ENCODE data around the gene CD9.
A peak's percentile ranks its signal among the peaks of the same experiment; 100 is the strongest.

Gene CD9

DNA sequence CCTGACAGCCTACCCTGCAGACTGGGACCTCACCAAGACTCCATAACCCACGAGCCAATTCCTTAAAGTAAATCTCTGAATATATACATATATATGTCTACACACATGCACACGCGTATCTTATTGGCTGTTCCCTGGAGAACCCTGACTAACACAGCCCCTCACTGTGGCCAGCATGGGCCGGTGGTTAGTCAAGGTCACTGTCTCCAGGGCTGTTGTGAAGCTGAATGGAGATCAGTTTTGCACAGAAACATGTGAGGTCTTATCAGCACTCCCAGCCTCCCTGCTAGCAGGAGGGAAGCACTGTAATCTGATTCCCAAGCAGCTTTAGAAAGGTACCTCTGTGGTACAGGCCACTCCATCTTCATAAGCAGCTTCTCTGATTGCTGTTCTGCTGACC, 63.7 kb downstream of the CD9 start:
- no peak for TF ChIP-seq ARNTL (CRISPR knock-in tag; IDR thresholded peaks at IDR 0.05; ENCODE audit: borderline replicate concordance, low read depth)
- no peak for TF ChIP-seq ZFP3 (CRISPR knock-in tag; IDR thresholded peaks at IDR 0.05)
- no peak for TF ChIP-seq BACH2 (CRISPR knock-in tag; IDR thresholded peaks at IDR 0.05; ENCODE audit: borderline replicate concordance)
- no peak for TF ChIP-seq ESRRG (CRISPR knock-in tag; IDR thresholded peaks at IDR 0.05)
- TF ChIP-seq ZC3H10 (CRISPR knock-in tag; IDR thresholded peaks at IDR 0.05), result no peak
- TF ChIP-seq, protein P1, sequence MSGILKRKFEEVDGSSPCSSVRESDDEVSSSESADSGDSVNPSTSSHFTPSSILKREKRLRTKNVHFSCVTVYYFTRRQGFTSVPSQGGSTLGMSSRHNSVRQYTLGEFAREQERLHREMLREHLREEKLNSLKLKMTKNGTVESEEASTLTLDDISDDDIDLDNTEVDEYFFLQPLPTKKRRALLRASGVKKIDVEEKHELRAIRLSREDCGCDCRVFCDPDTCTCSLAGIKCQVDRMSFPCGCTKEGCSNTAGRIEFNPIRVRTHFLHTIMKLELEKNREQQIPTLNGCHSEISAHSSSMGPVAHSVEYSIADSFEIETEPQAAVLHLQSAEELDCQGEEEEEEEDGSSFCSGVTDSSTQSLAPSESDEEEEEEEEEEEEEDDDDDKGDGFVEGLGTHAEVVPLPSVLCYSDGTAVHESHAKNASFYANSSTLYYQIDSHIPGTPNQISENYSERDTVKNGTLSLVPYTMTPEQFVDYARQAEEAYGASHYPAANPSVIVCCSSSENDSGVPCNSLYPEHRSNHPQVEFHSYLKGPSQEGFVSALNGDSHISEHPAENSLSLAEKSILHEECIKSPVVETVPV (CRISPR knock-in tag; IDR thresholded peaks at IDR 0.05), result no peak
- TF ChIP-seq SNAI2 (CRISPR knock-in tag; IDR thresholded peaks at IDR 0.05), result no peak
- TF ChIP-seq, protein P2, sequence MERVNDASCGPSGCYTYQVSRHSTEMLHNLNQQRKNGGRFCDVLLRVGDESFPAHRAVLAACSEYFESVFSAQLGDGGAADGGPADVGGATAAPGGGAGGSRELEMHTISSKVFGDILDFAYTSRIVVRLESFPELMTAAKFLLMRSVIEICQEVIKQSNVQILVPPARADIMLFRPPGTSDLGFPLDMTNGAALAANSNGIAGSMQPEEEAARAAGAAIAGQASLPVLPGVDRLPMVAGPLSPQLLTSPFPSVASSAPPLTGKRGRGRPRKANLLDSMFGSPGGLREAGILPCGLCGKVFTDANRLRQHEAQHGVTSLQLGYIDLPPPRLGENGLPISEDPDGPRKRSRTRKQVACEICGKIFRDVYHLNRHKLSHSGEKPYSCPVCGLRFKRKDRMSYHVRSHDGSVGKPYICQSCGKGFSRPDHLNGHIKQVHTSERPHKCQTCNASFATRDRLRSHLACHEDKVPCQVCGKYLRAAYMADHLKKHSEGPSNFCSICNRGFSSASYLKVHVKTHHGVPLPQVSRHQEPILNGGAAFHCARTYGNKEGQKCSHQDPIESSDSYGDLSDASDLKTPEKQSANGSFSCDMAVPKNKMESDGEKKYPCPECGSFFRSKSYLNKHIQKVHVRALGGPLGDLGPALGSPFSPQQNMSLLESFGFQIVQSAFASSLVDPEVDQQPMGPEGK (CRISPR knock-in tag; IDR thresholded peaks at IDR 0.05; ENCODE audit: borderline replicate concordance), result no peak
- TF ChIP-seq, protein P3, sequence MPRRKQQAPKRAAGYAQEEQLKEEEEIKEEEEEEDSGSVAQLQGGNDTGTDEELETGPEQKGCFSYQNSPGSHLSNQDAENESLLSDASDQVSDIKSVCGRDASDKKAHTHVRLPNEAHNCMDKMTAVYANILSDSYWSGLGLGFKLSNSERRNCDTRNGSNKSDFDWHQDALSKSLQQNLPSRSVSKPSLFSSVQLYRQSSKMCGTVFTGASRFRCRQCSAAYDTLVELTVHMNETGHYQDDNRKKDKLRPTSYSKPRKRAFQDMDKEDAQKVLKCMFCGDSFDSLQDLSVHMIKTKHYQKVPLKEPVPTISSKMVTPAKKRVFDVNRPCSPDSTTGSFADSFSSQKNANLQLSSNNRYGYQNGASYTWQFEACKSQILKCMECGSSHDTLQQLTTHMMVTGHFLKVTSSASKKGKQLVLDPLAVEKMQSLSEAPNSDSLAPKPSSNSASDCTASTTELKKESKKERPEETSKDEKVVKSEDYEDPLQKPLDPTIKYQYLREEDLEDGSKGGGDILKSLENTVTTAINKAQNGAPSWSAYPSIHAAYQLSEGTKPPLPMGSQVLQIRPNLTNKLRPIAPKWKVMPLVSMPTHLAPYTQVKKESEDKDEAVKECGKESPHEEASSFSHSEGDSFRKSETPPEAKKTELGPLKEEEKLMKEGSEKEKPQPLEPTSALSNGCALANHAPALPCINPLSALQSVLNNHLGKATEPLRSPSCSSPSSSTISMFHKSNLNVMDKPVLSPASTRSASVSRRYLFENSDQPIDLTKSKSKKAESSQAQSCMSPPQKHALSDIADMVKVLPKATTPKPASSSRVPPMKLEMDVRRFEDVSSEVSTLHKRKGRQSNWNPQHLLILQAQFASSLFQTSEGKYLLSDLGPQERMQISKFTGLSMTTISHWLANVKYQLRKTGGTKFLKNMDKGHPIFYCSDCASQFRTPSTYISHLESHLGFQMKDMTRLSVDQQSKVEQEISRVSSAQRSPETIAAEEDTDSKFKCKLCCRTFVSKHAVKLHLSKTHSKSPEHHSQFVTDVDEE (CRISPR knock-in tag; IDR thresholded peaks at IDR 0.05), result no peak
- ATAC-seq, result peak; percentile 74

DNA sequence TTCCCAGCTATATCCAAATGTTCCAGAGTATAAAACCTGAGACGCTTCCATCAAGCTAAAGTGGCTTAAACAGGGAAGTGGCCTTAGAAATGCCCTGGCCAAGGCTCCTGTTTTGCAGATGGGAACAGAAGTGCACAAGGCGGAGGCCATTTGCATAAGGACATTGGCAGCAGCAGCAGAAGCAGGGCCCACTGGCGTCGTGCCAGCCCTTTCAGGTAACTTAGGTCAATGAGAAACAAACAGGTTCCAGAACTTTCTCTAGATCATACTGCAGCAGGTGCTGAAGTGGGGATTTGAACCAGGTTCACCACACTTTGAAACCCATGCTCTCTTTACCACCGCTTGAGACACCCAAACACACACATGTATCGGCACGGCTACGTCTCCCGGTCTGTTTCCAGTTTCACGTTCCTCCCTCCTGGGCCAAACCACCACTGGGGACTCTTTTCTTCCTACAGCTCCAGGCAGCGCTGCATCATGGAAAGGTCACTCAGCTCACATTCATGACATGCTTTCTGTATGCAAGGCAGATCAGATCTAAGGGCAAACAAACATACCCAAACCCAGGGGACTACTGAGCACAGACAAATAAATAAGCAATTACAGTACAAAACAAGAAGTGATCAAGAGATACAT, 64.3 kb downstream of the CD9 start:
- no peak for TF ChIP-seq ZNF565 (CRISPR knock-in tag; conservative IDR thresholded peaks at IDR 0.05; ENCODE audit: low read depth)
- TF ChIP-seq TOX (CRISPR knock-in tag; IDR thresholded peaks at IDR 0.05; ENCODE audit: borderline replicate concordance), result no peak
- ATAC-seq, result no peak; the same call in 2 of the 3 replicates

DNA sequence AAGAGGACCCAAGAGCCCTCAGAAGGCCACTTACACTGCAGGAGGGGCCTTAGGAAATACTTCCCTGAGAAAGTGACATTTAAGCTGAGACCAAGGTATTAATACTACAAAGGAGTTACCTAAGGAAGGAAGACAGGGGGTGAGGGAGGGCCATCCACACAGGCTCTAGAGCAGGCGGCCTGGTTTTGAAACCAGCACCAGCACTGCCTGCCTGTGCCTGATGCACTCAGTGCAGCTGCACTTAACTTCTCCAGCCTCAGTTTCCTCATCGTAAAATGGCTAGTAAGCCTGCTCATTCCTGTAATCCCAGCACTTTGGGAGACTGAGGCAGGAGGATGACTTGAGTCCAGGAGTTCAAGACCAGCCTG, 64.8 kb downstream of the CD9 start:
- no peak for ATAC-seq
- no peak for TF ChIP-seq OSR1 (CRISPR knock-in tag; IDR thresholded peaks at IDR 0.05)
- TF ChIP-seq, protein P4, sequence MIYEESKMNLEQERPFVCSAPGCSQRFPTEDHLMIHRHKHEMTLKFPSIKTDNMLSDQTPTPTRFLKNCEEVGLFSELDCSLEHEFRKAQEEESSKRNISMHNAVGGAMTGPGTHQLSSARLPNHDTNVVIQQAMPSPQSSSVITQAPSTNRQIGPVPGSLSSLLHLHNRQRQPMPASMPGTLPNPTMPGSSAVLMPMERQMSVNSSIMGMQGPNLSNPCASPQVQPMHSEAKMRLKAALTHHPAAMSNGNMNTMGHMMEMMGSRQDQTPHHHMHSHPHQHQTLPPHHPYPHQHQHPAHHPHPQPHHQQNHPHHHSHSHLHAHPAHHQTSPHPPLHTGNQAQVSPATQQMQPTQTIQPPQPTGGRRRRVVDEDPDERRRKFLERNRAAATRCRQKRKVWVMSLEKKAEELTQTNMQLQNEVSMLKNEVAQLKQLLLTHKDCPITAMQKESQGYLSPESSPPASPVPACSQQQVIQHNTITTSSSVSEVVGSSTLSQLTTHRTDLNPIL (CRISPR knock-in tag; IDR thresholded peaks at IDR 0.05; ENCODE audit: low read depth), result no peak
- no peak for TF ChIP-seq TCF4 (CRISPR knock-in tag; IDR thresholded peaks at IDR 0.05; ENCODE audit: borderline replicate concordance)
- TF ChIP-seq ARNTL (CRISPR knock-in tag; IDR thresholded peaks at IDR 0.05; ENCODE audit: borderline replicate concordance, low read depth), result no peak
- TF ChIP-seq ZFP3 (CRISPR knock-in tag; IDR thresholded peaks at IDR 0.05), result no peak
- no peak for TF ChIP-seq SNAI2 (CRISPR knock-in tag; IDR thresholded peaks at IDR 0.05)
- no peak for TF ChIP-seq TOX (CRISPR knock-in tag; IDR thresholded peaks at IDR 0.05; ENCODE audit: borderline replicate concordance)
- TF ChIP-seq ZNF8 (CRISPR knock-in tag; IDR thresholded peaks at IDR 0.05), result no peak
- TF ChIP-seq BACH2 (CRISPR knock-in tag; IDR thresholded peaks at IDR 0.05; ENCODE audit: borderline replicate concordance), result no peak
- TF ChIP-seq, protein P3 (CRISPR knock-in tag; IDR thresholded peaks at IDR 0.05), result no peak
- TF ChIP-seq ISL1 (CRISPR knock-in tag; IDR thresholded peaks at IDR 0.05), result no peak
- TF ChIP-seq RARB (CRISPR knock-in tag; IDR thresholded peaks at IDR 0.05), result no peak
- no peak for TF ChIP-seq ESRRG (CRISPR knock-in tag; IDR thresholded peaks at IDR 0.05)
- TF ChIP-seq, protein P2 (CRISPR knock-in tag; IDR thresholded peaks at IDR 0.05; ENCODE audit: borderline replicate concordance), result no peak
- TF ChIP-seq ZNF565 (CRISPR knock-in tag; conservative IDR thresholded peaks at IDR 0.05; ENCODE audit: low read depth), result no peak
- TF ChIP-seq, protein P1 (CRISPR knock-in tag; IDR thresholded peaks at IDR 0.05), result no peak

All from SK-N-SH treated with all-trans-retinoic acid at 6 μM for 48 hours (cell line).